A673 (cell line): ENCODE data around the gene ARPP21. TPM values are rescaled to one million over a fixed set of nuclear protein-coding genes. Genes with fewer than 3 reads are reported as not detected.
A peak's percentile ranks its signal among the peaks of the same experiment; 100 is the strongest.

Experiments used
- Bru-seq: library from RNA; stranded (reverse); fragments of 400-500 nt; gene quantifications from one replicate; lab custom pipeline; 2021; lab: Mats Ljungman, UMichigan
- BruChase-seq, 2 experiments: library from RNA; stranded (reverse); fragments of 400-500 nt; gene quantifications; one replicate each; lab custom pipeline; 2021; lab: Mats Ljungman, UMichigan
- BruUV-seq: library from RNA; stranded (reverse); fragments of 400-500 nt; replicated peaks from 2 replicates; lab custom pipeline; 2021; lab: Mats Ljungman, UMichigan
- CTCF ChIA-PET: fragments of 300-600 bp; sonication (Branson Sonifier 250); formaldehyde crosslinking; loops from one replicate; lab custom pipeline; 2022; ENCODE audit warnings: antibody characterized with exemption; lab: Charles Lee
- POLR2A ChIA-PET: fragments of 300-600 bp; sonication (Branson Sonifier 250); formaldehyde crosslinking; loops from one replicate; lab custom pipeline; 2022; ENCODE audit warnings: antibody characterized with exemption; ENCODE audit not compliant: low non-redundant PET; lab: Charles Lee
- DNase-seq: peaks from one replicate; pipeline ENCODE4 v3.0.0-alpha.2; 2015; ENCODE audit warnings: low spot score
- H3K27ac ChIP-seq: fragments of 200-600 bp; sonication (generic); 2 replicates; pipeline ENCODE4 v1.5.1; 2016; ENCODE audit warnings: mixed run types, low read depth, mild to moderate bottlenecking, mixed read lengths, antibody characterized with exemption, low read length; ENCODE audit not compliant: poor library complexity, severe bottlenecking
- H3K27me3 ChIP-seq: fragments of 200-600 bp; sonication (generic); replicated peaks from 2 replicates; pipeline ENCODE4 v1.6.1; 2017; ENCODE audit warnings: mixed run types, low read depth, mild to moderate bottlenecking, mixed read lengths, antibody characterized with exemption, low read length; ENCODE audit not compliant: insufficient read depth, poor library complexity
- H3K36me3 ChIP-seq: fragments of 200-600 bp; sonication (generic); 2 replicates; pipeline ENCODE4 v1.6.1; 2016; ENCODE audit warnings: mixed run types, mild to moderate bottlenecking, mixed read lengths, antibody characterized with exemption, low read length; ENCODE audit not compliant: insufficient read depth, poor library complexity, severe bottlenecking
- H3K4me1 ChIP-seq: fragments of 200-600 bp; sonication (generic); 2 replicates; pipeline ENCODE4 v1.6.1; 2017; ENCODE audit warnings: mixed run types, mild to moderate bottlenecking, mixed read lengths, antibody characterized with exemption, low read length; ENCODE audit not compliant: insufficient read depth, poor library complexity, severe bottlenecking
- H3K4me3 ChIP-seq: fragments of 200-600 bp; sonication (generic); 2 replicates; pipeline ENCODE4 v1.5.1; 2016; ENCODE audit warnings: low read depth, mixed run types, mild to moderate bottlenecking, mixed read lengths, low read length; ENCODE audit not compliant: poor library complexity, severe bottlenecking
- H3K9me3 ChIP-seq: fragments of 200-600 bp; sonication (generic); 2 replicates; pipeline ENCODE4 v1.6.1; 2016; ENCODE audit warnings: mixed run types, low read depth, mild to moderate bottlenecking, mixed read lengths, antibody characterized with exemption, low read length; ENCODE audit not compliant: poor library complexity, severe bottlenecking
- CTCF ChIP-seq: fragments of 300-800, 200-600 bp; sonication (generic); conservative IDR thresholded peaks from 2 replicates; pipeline ENCODE4 v1.5.1; 2017; ENCODE audit warnings: low read depth, mild to moderate bottlenecking, antibody characterized with exemption, low read length, moderate library complexity, mixed read lengths
- EZH2 ChIP-seq: fragments of 200-600 bp; sonication (generic); IDR thresholded peaks from 2 replicates; pipeline ENCODE4 v1.6.1; 2017; ENCODE audit warnings: borderline replicate concordance, low read depth, mild to moderate bottlenecking, mixed read lengths, antibody characterized with exemption, low read length; ENCODE audit not compliant: poor library complexity, severe bottlenecking
- intact Hi-C: fragments of 100-400 bp; cut with micrococcal nuclease; formaldehyde crosslinking; loops from one replicate; pipeline ENCODE4 v1.10.0; 2022; ENCODE audit not compliant: unreplicated experiment
- long read RNA-seq: library from polyadenylated mRNA; stranded (forward); transcript quantifications from one replicate; pipeline ENCODE4 v2.0.0, GENCODE V29; 2022
- total RNA-seq: library from RNA; stranded (reverse); gene quantifications from 2 replicates; pipeline ENCODE4 v1.2.3, GENCODE V29; 2021

Gene ARPP21
- 0.17 TPM in 1 of 2 replicates, not detected in the other for total RNA-seq
- Bru-seq, nascent RNA, result percentile 14 among the genes with signal in this experiment
- BruChase-seq, experiment 1, labeled RNA remaining after a 2-hour chase, result percentile 9 among the genes with signal in this experiment
- percentile 5 among the genes with signal in this experiment for BruChase-seq, experiment 2, labeled RNA remaining after a 6-hour chase
- long read RNA-seq, result 0 reads

GRCh38 chr3:35639254-35640186 is at the start of gene ARPP21:
ARPP21 (plus strand) TSS chr3:35639525; CDS start chr3:35681752, 42,227 bp downstream.
- ChIA-PET POLR2A (no interaction called here), CTCF (no interaction called here)
- Histone ChIP-seq H3K4me3 (peak within 1 kb of the TSS; percentile 55), H3K27me3 (peaks cover 24% of the 10 kb centered on the region), H3K9me3 (no peaks in the 10 kb centered on the region), H3K4me1 (no peaks in the 10 kb centered on the region), H3K27ac (no peak within 1 kb of the TSS), H3K36me3 (no peaks in the 10 kb centered on the region)
- BruUV-seq, result no TSS peak
- TF ChIP-seq EZH2 (peak; percentile 72), CTCF (no peak)
- intact Hi-C loops, result no loop called here
- peak; percentile 35 for DNase-seq

- no TSS peak for BruUV-seq
- Histone ChIP-seq H3K4me3 (no peak overlapping the region), H3K27me3 (no peaks in the 10 kb centered on the region), H3K4me1 (no peaks in the 10 kb centered on the region), H3K27ac (no peak overlapping the region), H3K9me3 (no peaks in the 10 kb centered on the region), H3K36me3 (no peaks in the 10 kb centered on the region)
- DNase-seq, result no peak
- intact Hi-C loops, result no loop called here
- POLR2A ChIA-PET, result no interaction called here
- CTCF ChIA-PET, result no interaction called here
- no peak for TF ChIP-seq EZH2
Measured at GRCh38 chr3:35592589-35593295, 46.6 kb upstream of the ARPP21 start.

GRCh38 chr3:35594739-35595138 is 44.6 kb upstream of the ARPP21 start:
- Histone ChIP-seq H3K27ac (no peak overlapping the region), H3K27me3 (no peaks in the 10 kb centered on the region), H3K4me1 (no peaks in the 10 kb centered on the region), H3K4me3 (no peak overlapping the region), H3K36me3 (no peaks in the 10 kb centered on the region), H3K9me3 (no peaks in the 10 kb centered on the region)
- DNase-seq, result no peak
- BruUV-seq, result no TSS peak
- intact Hi-C loops, result no loop called here
- TF ChIP-seq CTCF (no peak), EZH2 (no peak)
- ChIA-PET CTCF (no interaction called here), POLR2A (no interaction called here)
